Adrenal gland (tissue), 12 donors: ENCODE measurements around the gene HIRIP3. TPM values are rescaled to one million over a fixed set of nuclear protein-coding genes. Genes with fewer than 3 reads are reported as not detected.
"Not testable (repeated sequence)": the region's sequence is repeated elsewhere in the genome, so short reads cannot be mapped to it uniquely, and the experiment has no call there.

ENCODE experiments used
- DNase-seq, 7 donors: peaks; one replicate each; pipeline ENCODE4 v3.0.0-alpha.2; 2019 to 2020
- H3K27ac ChIP-seq, 5 donors: fragments of 200-600 bp; sonication (generic) in 4 of 5; 1 replicate in 3 of 5; 2 replicates in 2 of 5; pipeline versions ENCODE4 v1.5.1 to v1.8.0; 2016 to 2020; ENCODE audit warnings: mild to moderate bottlenecking in 1 of 5
- H3K27me3 ChIP-seq: fragments of 200-600 bp; 2 replicates; pipeline ENCODE4 v1.8.0; 2021
- H3K36me3 ChIP-seq, 2 donors: fragments of 200-600 bp; replicated peaks in 1 of 2; 1 replicate in 1 of 2; 2 replicates in 1 of 2; pipeline versions ENCODE4 v1.5.1 to v1.8.0; 2018 to 2022
- H3K4me1 ChIP-seq, 2 donors: fragments of 200-600 bp; replicated peaks in 1 of 2; 1 replicate in 1 of 2; 2 replicates in 1 of 2; pipeline versions ENCODE4 v1.5.1 to v1.8.0; 2018 to 2021
- H3K4me3 ChIP-seq, 4 donors: fragments of 200-600 bp; sonication (generic) in 3 of 4; one replicate each; pipeline ENCODE4 v1.5.1; 2016 to 2018
- H3K9me3 ChIP-seq, 3 donors: fragments of 200-600 bp; sonication (generic) in 1 of 3; replicated peaks in 1 of 3; 1 replicate in 2 of 3; 2 replicates in 1 of 3; pipeline versions ENCODE4 v1.5.1 to v1.8.0; 2016 to 2021
- POLR2A ChIP-seq, 2 donors: fragments of 450-650 bp; IDR thresholded peaks; one replicate each; pipeline ENCODE4 v1.6.1; 2017; ENCODE audit warnings: antibody characterized with exemption in 2 of 2, mild to moderate bottlenecking in 2 of 2, moderate library complexity in 1 of 2
- WGBS, 4 donors: extraction: QIAGEN DNeasy Blood & Tissue Kit in 2 of 4; methylation state at CpG; one replicate each; pipeline versions ENCODE4 v1.1.5 to v1.1.7; 2013 to 2017; 5-methylcytosine and 5-hydroxymethylcytosine counted together
- intact Hi-C, 2 donors: fragments of 100-400 bp; cut with DNase I; formaldehyde crosslinking; loops; one replicate each; pipeline versions ENCODE4 v1.14.1 to v1.15.0; 2022 to 2023
- polyA plus RNA-seq, 3 donors: library from polyadenylated mRNA; stranded (reverse); fragments of 200-250 nt in 2 of 3; fragments of 350-450 nt in 1 of 3; fragmentation: Illumina TruSeq in 1 of 3; extraction: RNeasy Lipid Tissue Mini Kit (QIAGEN cat#74804) in 1 of 3; gene quantifications; one replicate each; pipeline ENCODE4 v1.2.3, GENCODE V29; 2013 to 2014
- total RNA-seq, 9 donors: library from RNA; depleted of rRNA in 4 of 9; stranded (reverse); fragments of >200 nt in 4 of 9; fragments of 120-200 nt in 1 of 9; fragmentation: NEBNext Ultra II Directional in 1 of 9; extraction: Animal tissue kit (Norgen Biotek cat#: 25700) in 1 of 9; gene quantifications; one replicate each; pipeline versions ENCODE4 v1.1.0 to v1.2.4, GENCODE V29; 2013 to 2023
- TF ChIP-seq, protein P1 (sequence below), 6 experiments: fragments of 450-650 bp in 4 of 6; fragments of 200-600 bp in 2 of 6; sonication (generic) in 1 of 6; IDR thresholded peaks; 1 replicate in 5 of 6; 2 replicates in 1 of 6; pipeline versions ENCODE4 v1.5.1 to v1.8.0; 2016 to 2021; ENCODE audit warnings: antibody characterized with exemption in 6 of 6, mild to moderate bottlenecking in 2 of 6, moderate library complexity in 1 of 6
- donor health status: healthy with polysubstance abuse.
- donor health status: Bipolar disorder and iron deficiency.
- donor health status: DM: yes; HTN: yes; CAD: no.
- donor health status: DM: no; HTN: no; CAD: no.
- donor health status: DM: no; HTN: no; CAD: no.
- donor health status: DM: yes; HTN: yes; CAD: no.

Gene HIRIP3
- total and polyA plus RNA-seq, 12 donors, result 11.0 to 35.0 (median 19.1) TPM

DNA sequence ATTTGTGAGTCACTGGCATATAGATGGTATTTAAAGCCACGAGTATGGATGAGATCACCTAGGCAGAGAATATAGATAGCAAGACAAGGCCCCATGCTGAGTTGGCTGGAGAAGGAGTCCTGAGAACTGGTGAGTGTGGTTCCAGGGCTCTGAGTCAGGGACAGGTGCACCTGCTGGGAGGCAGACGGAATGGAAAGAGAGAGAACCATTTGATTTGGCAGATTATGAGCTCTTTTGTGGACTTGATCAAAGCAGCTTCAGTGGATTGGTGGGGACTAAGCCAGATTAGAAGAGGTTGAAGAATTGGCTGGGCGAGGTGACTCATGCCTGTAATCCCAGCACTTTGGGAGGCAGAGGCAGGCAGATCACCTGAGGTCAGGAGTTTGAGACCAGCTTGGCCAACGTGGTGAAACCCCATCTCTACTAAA lies 23.3 kb upstream of the HIRIP3 start:
- no peak for TF ChIP-seq POLR2A (IDR thresholded peaks at IDR 0.05)
- TF ChIP-seq, protein P1, sequence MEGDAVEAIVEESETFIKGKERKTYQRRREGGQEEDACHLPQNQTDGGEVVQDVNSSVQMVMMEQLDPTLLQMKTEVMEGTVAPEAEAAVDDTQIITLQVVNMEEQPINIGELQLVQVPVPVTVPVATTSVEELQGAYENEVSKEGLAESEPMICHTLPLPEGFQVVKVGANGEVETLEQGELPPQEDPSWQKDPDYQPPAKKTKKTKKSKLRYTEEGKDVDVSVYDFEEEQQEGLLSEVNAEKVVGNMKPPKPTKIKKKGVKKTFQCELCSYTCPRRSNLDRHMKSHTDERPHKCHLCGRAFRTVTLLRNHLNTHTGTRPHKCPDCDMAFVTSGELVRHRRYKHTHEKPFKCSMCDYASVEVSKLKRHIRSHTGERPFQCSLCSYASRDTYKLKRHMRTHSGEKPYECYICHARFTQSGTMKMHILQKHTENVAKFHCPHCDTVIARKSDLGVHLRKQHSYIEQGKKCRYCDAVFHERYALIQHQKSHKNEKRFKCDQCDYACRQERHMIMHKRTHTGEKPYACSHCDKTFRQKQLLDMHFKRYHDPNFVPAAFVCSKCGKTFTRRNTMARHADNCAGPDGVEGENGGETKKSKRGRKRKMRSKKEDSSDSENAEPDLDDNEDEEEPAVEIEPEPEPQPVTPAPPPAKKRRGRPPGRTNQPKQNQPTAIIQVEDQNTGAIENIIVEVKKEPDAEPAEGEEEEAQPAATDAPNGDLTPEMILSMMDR (IDR thresholded peaks at IDR 0.05), result no peak
- Histone ChIP-seq H3K4me1 (no peaks in the 10 kb centered on the region), H3K9me3 (no peaks in the 10 kb centered on the region), H3K36me3 (no peaks in the 10 kb centered on the region), H3K27me3 (no peaks in the 10 kb centered on the region), H3K27ac (no peak overlapping the region), H3K4me3 (no peak overlapping the region)
- intact Hi-C loops, result no loop called here
- DNase-seq, result no peak
- WGBS, 4 donors, result 82 to 90% (median 86%) methylated on average over 4 of the region's 4 CpGs

DNA sequence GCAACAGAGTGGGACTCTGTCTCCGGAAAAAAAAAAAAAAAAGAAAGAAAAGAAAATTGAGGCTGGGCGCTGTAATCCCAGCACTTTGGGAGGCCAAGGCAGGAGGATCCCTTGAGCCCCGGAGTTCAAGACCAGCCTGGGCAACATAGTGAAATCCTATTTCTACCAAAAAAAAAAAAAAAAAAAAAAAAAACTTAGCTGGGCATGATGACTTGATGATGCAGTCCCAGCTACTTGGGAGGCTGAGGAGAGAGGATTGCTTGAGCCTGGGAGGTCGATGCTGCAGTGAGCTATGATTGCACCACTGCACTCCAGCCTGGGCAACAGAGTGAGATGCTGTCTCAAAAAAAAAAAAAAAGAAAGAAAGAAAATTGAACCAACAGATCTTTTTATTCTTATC lies 22.5 kb upstream of the HIRIP3 start:
- DNase-seq, H3K27ac ChIP-seq, H3K4me1 ChIP-seq, H3K27me3 ChIP-seq, H3K4me3 ChIP-seq, H3K36me3 ChIP-seq, intact Hi-C loops, H3K9me3 ChIP-seq: not testable (repeated sequence)
- WGBS, 4 donors, result 88 to 96% (median 90%) methylated on average over 4 of the region's 4 CpGs

DNA sequence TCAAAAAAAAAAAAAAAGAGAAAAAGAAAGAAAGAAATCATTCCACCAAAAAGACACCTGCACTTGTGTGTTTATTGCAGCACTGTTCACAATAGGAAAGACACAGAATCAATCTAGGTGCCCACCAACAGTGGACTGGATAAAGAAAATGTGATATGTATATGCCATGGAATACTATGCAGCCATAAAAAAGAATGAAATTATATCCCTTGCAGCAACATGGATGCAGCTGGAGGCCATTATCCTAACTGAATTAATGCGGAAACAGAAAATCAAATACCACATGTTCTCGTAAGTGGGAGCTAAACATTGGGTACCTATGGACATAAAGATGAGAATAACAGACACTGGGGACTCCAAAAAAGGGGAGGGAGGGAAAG lies 21.9 kb upstream of the HIRIP3 start:
- no peaks in the 10 kb centered on the region for H3K36me3 ChIP-seq
- WGBS, 4 donors, result 96 to 99% (median 97%) methylated on average over 2 of the region's 2 CpGs
- no peak for TF ChIP-seq POLR2A (IDR thresholded peaks at IDR 0.05)
- TF ChIP-seq, protein P1 (IDR thresholded peaks at IDR 0.05), result no peak
- intact Hi-C loops, result no loop called here
- H3K4me1 ChIP-seq, result no peaks in the 10 kb centered on the region
- no peak for DNase-seq
- H3K4me3 ChIP-seq, result no peak overlapping the region
- no peaks in the 10 kb centered on the region for H3K9me3 ChIP-seq
- no peak overlapping the region for H3K27ac ChIP-seq
- no peaks in the 10 kb centered on the region for H3K27me3 ChIP-seq

DNA sequence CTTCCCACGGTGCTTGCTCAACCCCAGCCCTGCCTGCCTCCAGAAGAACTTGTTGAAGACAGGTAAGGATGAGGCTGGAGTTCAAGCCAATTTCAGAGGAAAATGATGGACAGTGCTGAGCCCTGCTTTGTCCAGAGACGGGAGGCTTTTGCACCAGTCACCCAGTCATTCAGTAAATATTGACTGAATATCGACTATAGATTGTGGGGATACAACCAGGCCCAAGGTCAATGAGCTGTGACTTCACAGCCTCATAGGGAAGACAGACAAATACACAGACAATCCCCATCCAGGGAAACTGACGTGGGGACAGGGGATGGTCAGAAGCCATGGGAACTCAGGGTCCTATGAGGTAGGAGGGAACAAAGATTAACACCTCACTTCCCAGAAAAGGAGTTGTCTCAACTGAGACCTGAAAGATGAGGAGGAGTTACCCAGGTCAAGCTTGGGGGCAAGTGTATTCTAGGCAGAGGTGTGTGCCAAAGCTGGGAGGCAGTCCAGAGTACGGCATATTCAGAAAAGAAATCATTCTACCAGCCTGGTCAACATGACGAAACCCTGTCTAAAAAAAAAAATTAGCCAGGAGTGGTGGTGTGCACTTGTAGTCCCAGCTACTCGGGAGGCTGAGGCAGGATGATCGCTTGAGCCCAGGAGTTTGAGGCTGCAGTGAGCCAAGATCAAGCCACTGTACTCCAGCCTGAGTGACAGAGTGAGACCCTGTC lies 21.3 kb upstream of the HIRIP3 start:
- intact Hi-C loops, result no loop called here
- no peak overlapping the region for H3K4me3 ChIP-seq
- no peaks in the 10 kb centered on the region for H3K36me3 ChIP-seq
- H3K27me3 ChIP-seq, result peaks cover 2% of the 10 kb centered on the region
- H3K27ac ChIP-seq, result no peak overlapping the region
- H3K9me3 ChIP-seq, result no peaks in the 10 kb centered on the region
- WGBS, 4 donors, result 66 to 81% (median 70%) methylated on average over 8 of the region's 8 CpGs
- H3K4me1 ChIP-seq, result no peaks in the 10 kb centered on the region
- DNase-seq, result no peak
- TF ChIP-seq, protein P1 (IDR thresholded peaks at IDR 0.05), result no peak
- no peak for TF ChIP-seq POLR2A (IDR thresholded peaks at IDR 0.05)

DNA sequence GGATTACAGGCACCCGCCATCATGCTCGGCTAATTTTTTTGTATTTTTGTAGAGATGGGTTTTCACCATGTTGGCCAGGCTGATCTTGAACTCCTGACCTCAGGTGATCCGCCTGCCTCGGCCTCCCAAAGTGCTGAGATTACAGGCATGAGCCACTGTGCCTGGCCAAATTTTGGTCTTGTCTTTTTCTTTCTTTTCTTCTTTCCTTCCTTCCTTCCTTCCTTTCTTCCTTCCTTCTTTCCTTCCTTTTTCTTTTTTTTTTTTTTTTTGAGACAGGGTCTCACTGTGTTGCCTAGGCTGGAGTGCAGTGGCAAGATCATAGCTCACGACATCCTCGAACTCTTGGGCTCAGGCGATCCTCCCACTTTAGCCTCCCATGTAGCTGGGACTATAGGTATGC lies 20.0 kb upstream of the HIRIP3 start:
- H3K4me1 ChIP-seq, result peaks cover 11 to 12% of the 10 kb centered on the region in 2 donors
- H3K27ac ChIP-seq, H3K4me3 ChIP-seq, DNase-seq, H3K36me3 ChIP-seq, H3K9me3 ChIP-seq, intact Hi-C loops: not testable (repeated sequence)
- H3K27me3 ChIP-seq, result peaks cover 13% of the 10 kb centered on the region
- 85 to 88% (median 86%) methylated on average over 7 of the region's 7 CpGs for WGBS, 4 donors

DNA sequence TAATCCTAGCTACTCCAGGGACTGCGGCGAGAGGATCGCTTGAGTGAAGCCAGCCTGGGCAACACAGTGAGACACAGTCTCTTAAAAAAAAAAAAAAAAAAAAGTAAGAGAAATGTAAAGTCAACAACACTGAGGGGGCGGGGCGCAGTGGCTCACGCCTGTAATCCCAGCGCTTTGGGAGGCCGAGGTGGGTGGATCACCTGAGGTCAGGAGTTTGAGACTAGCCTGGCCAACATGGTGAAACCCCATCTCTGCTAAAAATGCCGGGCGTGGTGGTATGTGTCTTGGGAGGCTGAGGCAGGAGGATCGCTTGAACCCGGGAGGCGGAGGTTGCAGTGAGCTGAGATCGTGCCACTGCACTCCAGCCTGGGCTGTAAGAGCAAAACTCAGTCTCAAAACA lies 17.2 kb upstream of the HIRIP3 start:
- H3K27me3 ChIP-seq, result peaks cover 22% of the 10 kb centered on the region
- DNase-seq, H3K9me3 ChIP-seq, H3K4me3 ChIP-seq, intact Hi-C loops, H3K27ac ChIP-seq, H3K36me3 ChIP-seq: not testable (repeated sequence)
- peaks cover 11 to 12% of the 10 kb centered on the region in 2 donors for H3K4me1 ChIP-seq
- WGBS, 4 donors, result 87 to 95% (median 92%) methylated on average over 14 of the region's 14 CpGs
